Fibroblast of villous mesenchyme (primary cell): ENCODE measurements around the gene PEX11A. TPM values are rescaled to one million over a fixed set of nuclear protein-coding genes. Genes with fewer than 3 reads are reported as not detected.

Experiments
- DNase-seq: peaks from one replicate; pipeline ENCODE4 v3.0.0-alpha.2; 2010; ENCODE audit warnings: low read depth
- H3K4me3 ChIP-seq: 2 replicates; pipeline ENCODE4 v1.5.1; 2011; ENCODE audit warnings: low read depth, mild to moderate bottlenecking, low read length
- small RNA-seq: library from RNA; depleted of rRNA; stranded (forward); fragments of <200 nt; gene quantifications from one replicate; pipeline ENCODE3, GENCODE V24; 2012
- total RNA-seq: library from RNA; depleted of rRNA; stranded (reverse); fragments of >200 nt; gene quantifications from 2 replicates; pipeline ENCODE4 v1.2.3, GENCODE V29; 2012
- TF ChIP-seq, protein P1 (sequence below): IDR thresholded peaks from 2 replicates; pipeline ENCODE4 v1.5.1; 2012; ENCODE audit warnings: low read depth, mild to moderate bottlenecking, low read length; ENCODE audit not compliant: insufficient read depth

PEX11A gene
- total RNA-seq, 1 donor, result 8.2 TPM

DNA sequence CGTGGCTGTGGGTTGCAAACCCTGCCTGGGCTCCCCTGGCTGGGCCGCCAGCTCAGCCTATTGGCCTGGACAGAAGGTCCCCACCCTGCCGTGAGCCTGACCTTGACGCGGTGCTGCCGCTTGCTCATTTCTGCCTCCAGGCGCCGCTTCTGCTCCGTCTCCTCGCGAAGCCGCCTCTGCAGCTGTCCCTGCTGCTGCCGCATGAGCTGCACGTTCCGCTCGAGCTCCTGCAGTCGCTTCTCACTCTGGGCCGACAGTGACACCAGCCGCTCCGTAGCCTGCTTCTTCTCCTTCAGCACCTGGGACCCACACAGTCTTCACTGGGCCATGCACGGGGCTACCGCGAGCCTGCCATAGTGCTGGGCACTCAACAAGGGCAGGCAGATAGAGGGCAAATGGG lies 57.0 kb downstream of the PEX11A start:
- TF ChIP-seq, protein P1, sequence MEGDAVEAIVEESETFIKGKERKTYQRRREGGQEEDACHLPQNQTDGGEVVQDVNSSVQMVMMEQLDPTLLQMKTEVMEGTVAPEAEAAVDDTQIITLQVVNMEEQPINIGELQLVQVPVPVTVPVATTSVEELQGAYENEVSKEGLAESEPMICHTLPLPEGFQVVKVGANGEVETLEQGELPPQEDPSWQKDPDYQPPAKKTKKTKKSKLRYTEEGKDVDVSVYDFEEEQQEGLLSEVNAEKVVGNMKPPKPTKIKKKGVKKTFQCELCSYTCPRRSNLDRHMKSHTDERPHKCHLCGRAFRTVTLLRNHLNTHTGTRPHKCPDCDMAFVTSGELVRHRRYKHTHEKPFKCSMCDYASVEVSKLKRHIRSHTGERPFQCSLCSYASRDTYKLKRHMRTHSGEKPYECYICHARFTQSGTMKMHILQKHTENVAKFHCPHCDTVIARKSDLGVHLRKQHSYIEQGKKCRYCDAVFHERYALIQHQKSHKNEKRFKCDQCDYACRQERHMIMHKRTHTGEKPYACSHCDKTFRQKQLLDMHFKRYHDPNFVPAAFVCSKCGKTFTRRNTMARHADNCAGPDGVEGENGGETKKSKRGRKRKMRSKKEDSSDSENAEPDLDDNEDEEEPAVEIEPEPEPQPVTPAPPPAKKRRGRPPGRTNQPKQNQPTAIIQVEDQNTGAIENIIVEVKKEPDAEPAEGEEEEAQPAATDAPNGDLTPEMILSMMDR, result no peak
- DNase-seq, result no peak

DNA sequence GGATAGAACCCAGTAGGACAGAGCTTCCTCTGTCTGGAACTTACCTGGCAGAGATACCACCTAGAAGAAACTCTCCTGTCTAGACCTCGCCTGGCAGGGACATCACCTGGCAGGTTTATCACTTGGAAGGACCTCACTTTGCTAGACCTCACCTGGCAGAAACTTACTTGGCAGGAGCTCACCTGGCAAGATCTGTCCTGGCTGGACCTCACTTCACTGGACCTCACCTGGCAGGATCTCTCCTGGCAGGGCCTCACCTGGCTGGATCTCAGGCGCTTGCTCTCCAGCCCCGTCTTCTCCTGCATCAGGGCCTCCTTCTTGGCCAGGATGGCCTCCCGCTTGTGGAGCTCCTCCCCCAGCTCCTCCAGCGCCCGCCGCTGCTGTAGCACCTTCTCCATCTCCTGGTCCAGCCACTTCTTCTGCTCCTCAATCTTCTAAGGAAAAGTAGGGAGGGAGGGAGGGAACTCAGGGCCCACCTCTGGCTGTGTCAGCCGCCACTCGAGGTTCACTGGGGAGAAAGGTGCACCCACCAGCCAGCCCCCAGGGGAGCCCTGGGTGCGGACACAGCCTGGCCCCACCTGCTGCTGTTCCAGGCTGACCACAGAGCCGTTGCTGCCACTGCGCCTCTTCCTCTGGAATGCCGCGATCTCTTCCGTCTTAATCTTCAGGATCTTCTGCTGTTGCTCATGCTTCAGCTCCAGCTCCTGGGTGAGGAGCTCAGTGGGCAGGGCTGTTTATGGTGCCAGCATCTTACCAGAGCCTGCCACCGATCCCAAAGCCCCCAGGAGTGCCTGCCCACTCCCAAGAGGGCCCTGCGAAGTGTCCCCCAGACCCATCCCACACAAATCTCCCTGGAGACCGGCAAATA lies 57.8 kb downstream of the PEX11A start:
- TF ChIP-seq, protein P1, result no peak
- H3K4me3 ChIP-seq, result no peak overlapping the region
- DNase-seq, result no peak

More for the DNA sequence above, 57.0 kb downstream of the PEX11A start:
- H3K4me3 ChIP-seq, result no peak overlapping the region

DNA sequence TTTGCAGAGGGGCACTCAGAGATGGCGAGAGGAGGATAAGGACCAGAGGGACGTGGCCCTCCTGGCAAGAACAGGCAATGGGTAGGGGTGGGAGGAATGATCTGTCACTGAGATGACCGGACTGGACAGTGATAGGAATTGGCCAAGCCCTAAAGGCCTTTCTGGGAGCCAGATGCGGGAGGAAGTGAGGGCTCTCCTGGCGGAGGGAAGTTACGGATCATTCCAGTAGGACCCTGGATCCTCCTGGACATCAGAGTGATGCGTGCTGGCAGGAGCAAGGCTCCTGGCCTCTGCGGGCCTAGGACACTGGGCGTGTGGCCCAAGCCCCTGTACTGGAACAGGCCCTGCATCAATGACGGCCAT lies 58.7 kb downstream of the PEX11A start:
- TF ChIP-seq, protein P1, result no peak
- no peak overlapping the region for H3K4me3 ChIP-seq
- DNase-seq, result no peak

Small RNAs within 50 kb of the gene (small RNA-seq; reads per million reads assigned to genes)
- not detected for gene RNU6-132P

Other genes with a start within 250 kb of the PEX11A start
- not detected in 2 replicates for gene RHCG, start 194.2 kb downstream of the PEX11A start, total RNA-seq
- 5.2 TPM in 2 replicates for gene TICRR, start 115.3 kb downstream of the PEX11A start, total RNA-seq
- gene KIF7, start 35.3 kb downstream of the PEX11A start, total RNA-seq, result 12.2 and 13.4 TPM in 2 replicates
- under 0.01 and 0.43 TPM in 2 replicates for gene PLIN1, start 11.4 kb downstream of the PEX11A start, total RNA-seq
- under 0.01 TPM in 1 of 2 replicates, not detected in the other for gene WDR93, start 57 bp upstream of the PEX11A start, total RNA-seq
- gene MESP1, start 60.5 kb upstream of the PEX11A start, total RNA-seq, result under 0.01 TPM in 2 replicates
- 0.32 and 0.43 TPM in 2 replicates for gene MESP2, start 85.6 kb upstream of the PEX11A start, total RNA-seq
- 52.5 and 54.0 TPM in 2 replicates for gene ANPEP, start 124.1 kb upstream of the PEX11A start, total RNA-seq
- 49.6 and 73.0 TPM in 2 replicates for gene AP3S2, start 203.2 kb upstream of the PEX11A start, total RNA-seq
- gene ARPIN, start 222.2 kb upstream of the PEX11A start, total RNA-seq, result 10.8 and 16.1 TPM in 2 replicates